Middle frontal gyrus (tissue), 1 donor: ENCODE results near the gene GLOD4.
"Not testable (repeated sequence)": the region's sequence is repeated elsewhere in the genome, so short reads cannot be mapped to it uniquely, and the experiment has no call there.

ENCODE experiments used
- DNase-seq: peaks from one replicate; pipeline ENCODE4 v3.0.0-alpha.2; 2015; ENCODE audit warnings: low spot score; ENCODE audit errors: extremely low spot score

The GLOD4 gene

GRCh38 chr17:778096-778495 lies 4.0 kb downstream of the GLOD4 start:
- no peak for DNase-seq

DNA sequence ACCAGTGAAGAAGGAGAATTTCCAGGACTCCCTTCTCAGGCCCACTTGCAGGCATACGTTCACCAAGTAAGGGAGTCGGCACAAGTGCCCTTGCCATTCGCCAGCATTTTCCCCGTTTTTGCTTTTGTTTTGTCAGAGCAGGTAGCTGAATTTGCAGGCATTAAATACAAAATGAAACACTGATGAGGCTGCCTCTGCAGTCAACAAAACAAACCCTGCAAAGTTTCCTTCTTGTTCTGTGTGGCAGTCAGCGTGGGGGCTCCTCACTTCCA lies 7.8 kb downstream of the GLOD4 start:
- no peak for DNase-seq

GRCh38 chr17:773467-774312 lies 8.4 kb downstream of the GLOD4 start:
- DNase-seq: no peak

DNA sequence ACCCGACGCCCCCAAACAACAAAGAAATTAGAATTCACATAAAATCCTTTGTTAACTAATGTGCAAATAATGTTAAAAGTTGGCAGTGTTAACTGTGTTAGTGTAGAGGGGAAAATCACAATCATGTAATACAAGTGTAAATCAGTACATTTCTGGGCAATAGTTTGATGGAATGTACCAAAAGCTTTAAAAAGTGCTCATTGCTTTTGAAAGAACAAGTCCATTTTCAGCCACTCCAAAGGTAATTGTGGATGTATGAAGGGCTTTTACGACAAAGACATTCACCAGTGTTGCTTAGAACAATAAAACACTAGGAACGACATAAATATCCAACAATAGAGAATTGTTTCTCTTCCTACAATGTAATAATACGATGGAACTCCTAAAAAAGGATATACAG lies 9.1 kb downstream of the GLOD4 start:
- DNase-seq: no peak

- DNase-seq: no peak
Measured at GRCh38 chr17:767076-767475, 15.0 kb downstream of the GLOD4 start.

DNA sequence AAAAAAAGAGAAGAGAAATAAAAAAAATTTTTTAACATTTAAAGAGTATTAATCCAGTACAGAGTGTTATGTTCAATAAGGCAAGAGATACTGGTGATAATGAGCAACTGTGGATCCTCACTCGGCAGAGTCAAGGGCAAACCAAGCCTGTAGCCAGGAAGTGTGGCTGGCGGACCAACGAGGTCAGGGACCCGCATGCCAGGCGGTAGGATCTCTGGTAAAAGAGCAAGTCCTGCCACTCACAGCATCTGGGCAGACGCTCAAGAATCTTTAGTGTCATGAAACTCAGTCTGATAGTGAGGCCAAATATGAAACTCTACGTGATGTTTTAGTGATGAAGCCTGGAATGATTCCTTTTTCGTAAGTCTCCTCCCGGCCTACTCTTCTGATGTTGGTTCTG lies 21.7 kb downstream of the GLOD4 start:
- no peak for DNase-seq

DNA sequence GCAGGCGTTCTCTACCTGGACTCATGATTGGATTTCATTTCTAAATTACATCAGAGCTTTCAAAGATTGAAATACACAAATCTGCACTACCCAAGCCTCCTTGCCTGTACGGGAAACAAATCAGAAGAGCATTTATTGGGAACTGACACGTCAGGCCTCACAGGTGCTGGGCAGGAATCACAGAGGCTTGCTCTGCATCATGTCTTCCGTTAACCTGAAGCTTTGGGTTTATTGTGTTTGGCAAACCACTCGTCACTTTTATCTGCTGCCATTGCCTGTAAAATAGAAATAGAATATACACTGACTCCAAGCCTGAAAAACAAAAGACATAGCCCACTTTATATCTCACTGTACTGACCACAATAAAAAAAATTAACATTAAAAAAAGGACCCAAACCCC lies 22.1 kb downstream of the GLOD4 start:
- no peak for DNase-seq

DNA sequence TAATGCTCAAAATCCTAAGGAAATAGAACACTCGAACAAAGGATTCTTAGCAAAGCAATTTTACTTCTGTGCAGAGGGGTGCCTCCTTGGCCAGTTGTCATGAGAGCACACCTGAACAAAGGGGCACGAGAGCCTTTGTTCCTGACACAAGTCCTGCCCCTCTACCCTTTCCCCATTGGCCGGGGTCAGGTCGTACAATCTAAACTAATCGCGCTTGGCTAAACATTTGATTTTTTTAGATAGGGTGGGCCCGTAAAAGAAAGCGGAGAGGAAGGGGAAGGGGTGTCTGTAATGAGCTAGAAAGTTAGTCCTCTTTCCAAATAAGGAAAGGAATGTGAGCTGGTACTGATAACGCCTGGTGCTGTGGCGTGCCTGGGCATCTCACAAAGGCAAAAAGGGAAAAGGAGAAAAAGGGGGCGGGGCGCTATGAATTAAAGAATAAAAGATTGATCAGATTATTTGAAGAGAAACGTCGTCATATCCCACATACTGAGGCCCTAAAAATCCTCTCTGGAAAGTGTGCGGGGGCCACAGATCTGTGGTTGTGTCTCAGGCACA lies 26.0 kb downstream of the GLOD4 start:
- not testable (repeated sequence) for DNase-seq

DNA sequence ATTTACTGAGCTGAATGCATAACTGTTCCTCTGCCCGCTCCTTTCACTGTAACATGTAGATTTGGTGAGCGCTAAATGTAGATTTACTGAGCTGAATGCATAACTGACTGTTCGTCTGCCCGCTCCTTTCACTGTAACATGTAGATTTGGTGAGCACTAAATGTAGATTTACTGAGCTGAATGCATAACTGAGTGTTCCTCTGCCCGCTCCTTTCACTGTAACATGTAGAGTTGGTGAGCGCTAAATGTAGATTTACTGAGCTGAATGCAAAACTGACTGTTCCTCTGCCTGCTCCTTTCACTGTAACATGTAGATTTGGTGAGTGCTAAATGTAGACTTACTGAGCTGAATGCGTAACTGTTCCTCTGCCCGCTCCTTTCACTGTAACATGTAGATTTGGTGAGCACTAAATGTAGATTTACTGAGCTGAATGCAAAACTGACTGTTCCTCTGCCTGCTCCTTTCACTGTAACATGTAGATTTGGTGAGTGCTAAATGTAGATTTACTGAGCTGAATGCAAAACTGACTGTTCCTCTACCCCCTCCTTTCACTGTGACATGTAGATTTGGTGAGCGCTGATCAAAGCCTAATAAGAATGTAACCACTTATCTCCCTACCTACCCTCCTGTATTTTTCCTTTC lies 26.6 kb downstream of the GLOD4 start:
- DNase-seq: not testable (repeated sequence)

GRCh38 chr17:753418-753817 lies 28.7 kb downstream of the GLOD4 start:
- DNase-seq: no peak

DNA sequence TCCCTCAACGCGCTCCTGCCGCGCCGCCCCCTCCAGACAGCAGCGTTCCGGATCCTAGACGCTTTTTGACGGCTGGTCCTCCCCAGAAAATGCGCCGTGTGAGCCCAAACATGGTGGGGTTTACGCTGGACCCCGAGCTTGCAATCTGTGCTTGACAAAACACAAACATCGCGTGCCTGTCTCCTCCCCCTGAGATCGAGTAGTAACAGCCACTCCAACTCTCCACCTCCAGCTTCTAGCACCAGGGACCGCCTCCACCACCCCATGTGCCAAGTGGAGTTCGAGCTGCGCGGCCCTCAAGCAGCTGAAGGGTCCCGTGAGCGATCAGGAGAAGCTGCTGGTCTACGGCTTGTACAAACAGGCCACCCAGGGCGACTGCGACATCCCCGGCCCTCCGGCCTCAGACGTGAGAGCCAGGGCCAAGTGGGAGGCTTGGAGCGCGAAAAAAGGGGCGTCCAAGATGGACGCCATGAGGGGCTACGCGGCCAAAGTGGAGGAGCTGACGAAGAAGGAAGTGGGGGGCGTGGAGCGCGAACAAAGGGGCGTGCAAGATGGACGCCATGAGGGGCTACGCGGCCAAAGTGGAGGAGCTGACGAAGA lies 29.4 kb downstream of the GLOD4 start:
- no peak for DNase-seq

GRCh38 chr17:752002-752619 lies 30.0 kb downstream of the GLOD4 start, which contains the start of gene GEMIN4:
TSS of gene GEMIN4 (minus strand) at chr17:752264. CDS start at chr17:752142, 122 bp downstream.
- DNase-seq: peak; percentile 76

- no peak for DNase-seq
Measured at GRCh38 chr17:751269-752001, 30.6 kb downstream of the GLOD4 start.

GRCh38 chr17:750431-751037 lies 31.5 kb downstream of the GLOD4 start:
- DNase-seq: no peak

- not testable (repeated sequence) for DNase-seq
Measured at GRCh38 chr17:749359-749758, 32.7 kb downstream of the GLOD4 start.

GRCh38 chr17:748604-749003 lies 33.5 kb downstream of the GLOD4 start:
- DNase-seq: not testable (repeated sequence)

DNA sequence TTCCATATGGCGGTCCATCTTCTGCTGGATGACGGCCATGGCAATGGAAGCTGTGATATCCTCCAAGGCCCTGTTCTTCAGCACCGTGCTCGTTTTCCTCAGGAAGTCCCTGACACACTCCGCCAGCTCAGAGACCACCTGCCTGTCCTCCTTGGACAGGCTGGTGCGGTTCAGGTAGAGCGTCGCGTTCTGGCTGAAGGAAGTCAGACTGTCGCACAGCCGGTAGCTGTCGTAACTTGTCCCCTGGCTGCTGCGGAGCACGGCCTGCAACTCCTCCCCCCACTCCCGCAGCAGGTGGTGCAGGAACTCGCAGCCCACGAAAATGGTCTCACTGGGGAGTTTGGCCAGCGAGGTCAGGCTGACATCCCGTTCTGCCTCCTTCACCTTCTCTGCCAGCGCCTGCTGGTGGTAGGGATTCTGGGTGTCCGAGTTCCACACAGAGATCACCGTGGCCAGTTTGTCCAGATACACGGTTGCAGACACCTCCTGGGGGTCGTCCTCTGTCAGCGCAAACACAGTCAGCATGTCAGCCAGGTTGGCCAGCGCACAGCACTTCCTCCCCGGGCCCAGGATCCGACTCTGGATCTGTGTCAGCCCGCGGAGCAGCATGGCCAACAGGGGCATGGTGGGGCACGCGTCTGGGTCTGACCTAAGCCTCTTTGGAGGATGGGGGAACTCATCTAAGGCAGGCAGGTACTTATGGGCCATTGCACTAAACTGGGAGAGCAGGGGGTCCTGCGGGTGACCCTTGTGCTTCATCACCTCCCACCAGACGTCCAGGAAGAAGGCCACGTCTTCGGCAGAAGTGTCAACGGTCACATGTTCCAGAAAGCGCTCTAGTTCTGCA lies 35.1 kb downstream of the GLOD4 start:
- DNase-seq: no peak

GRCh38 chr17:746181-746580 lies 35.9 kb downstream of the GLOD4 start:
- no peak for DNase-seq

GRCh38 chr17:745406-745805 lies 36.7 kb downstream of the GLOD4 start:
- DNase-seq: no peak

- DNase-seq: no peak
Measured at GRCh38 chr17:744937-745336, 37.1 kb downstream of the GLOD4 start.
